Prostate gland (tissue), 2 donors: ENCODE results near the gene MFSD2A. TPM values are rescaled to one million over a fixed set of nuclear protein-coding genes. Genes with fewer than 3 reads are reported as not detected.

Experiments
- DNase-seq: peaks from one replicate; pipeline ENCODE4 v3.0.0-alpha.2; 2019; ENCODE audit warnings: low spot score
- H3K27ac ChIP-seq, 2 donors: fragments of 200-600 bp; sonication (generic); 2 replicates each; pipeline ENCODE4 v1.5.1; 2017 to 2019
- H3K27me3 ChIP-seq: fragments of 200-600 bp; sonication (generic); replicated peaks from 2 replicates; pipeline ENCODE4 v1.5.1; 2019; ENCODE audit not compliant: insufficient read depth
- H3K36me3 ChIP-seq, 2 donors: fragments of 200-600 bp; sonication (generic); 1 replicate in 1 of 2; 2 replicates in 1 of 2; pipeline versions ENCODE4 v1.5.1 to v1.8.1; 2017 to 2019
- H3K4me1 ChIP-seq: fragments of 200-600 bp; sonication (generic); replicated peaks from 2 replicates; pipeline ENCODE4 v1.5.1; 2019
- H3K4me3 ChIP-seq, 2 donors: fragments of 200-600 bp; sonication (generic); 2 replicates each; pipeline ENCODE4 v1.5.1; 2017 to 2019
- H3K9me3 ChIP-seq: fragments of 200-600 bp; sonication (generic); 2 replicates; pipeline ENCODE4 v1.5.1; 2017
- POLR2A ChIP-seq: fragments of 450-650 bp; IDR thresholded peaks from one replicate; pipeline ENCODE4 v1.6.1; 2016; ENCODE audit warnings: antibody characterized with exemption, mild to moderate bottlenecking
- POLR2AphosphoS5 ChIP-seq: sonication (generic); formaldehyde crosslinking; IDR thresholded peaks from one replicate; pipeline ENCODE4 v1.6.1; 2017; ENCODE audit warnings: antibody characterized with exemption
- WGBS: methylation state at CpG from one replicate; pipeline ENCODE4 v1.1.5; 2018; 5-methylcytosine and 5-hydroxymethylcytosine counted together
- intact Hi-C: fragments of 100-400 bp; cut with DNase I; formaldehyde crosslinking; loops from one replicate; pipeline ENCODE4 v1.14.2; 2022
- total RNA-seq, 2 donors: library from RNA; depleted of rRNA; stranded (reverse); fragments of >200 nt; gene quantifications; one replicate each; pipeline ENCODE4 v1.1.0, GENCODE V29; 2016
- TF ChIP-seq, protein P1 (sequence below), 4 experiments: fragments of 200-600 bp in 2 of 4; fragments of 450-650 bp in 2 of 4; sonication (generic) in 2 of 4; IDR thresholded peaks; 1 replicate in 3 of 4; 2 replicates in 1 of 4; pipeline ENCODE4 v1.5.1; 2016 to 2019; ENCODE audit warnings: antibody characterized with exemption in 4 of 4, mild to moderate bottlenecking in 2 of 4, moderate library complexity in 2 of 4

The MFSD2A gene
- total RNA-seq, 2 donors from 2014 or later, result 1.1 to 135 TPM

GRCh38 chr1:39990428-39990827 is 35.5 kb downstream of the MFSD2A start:
- intact Hi-C loops, result no loop called here
- DNase-seq, result no peak
- Histone ChIP-seq H3K36me3 (no peaks in the 10 kb centered on the region), H3K4me1 (no peaks in the 10 kb centered on the region), H3K9me3 (no peaks in the 10 kb centered on the region), H3K27me3 (no peaks in the 10 kb centered on the region), H3K27ac (no peak overlapping the region), H3K4me3 (no peak overlapping the region)
- 95% methylated on average over 4 of the region's 4 CpGs for WGBS
- TF ChIP-seq, protein P1, sequence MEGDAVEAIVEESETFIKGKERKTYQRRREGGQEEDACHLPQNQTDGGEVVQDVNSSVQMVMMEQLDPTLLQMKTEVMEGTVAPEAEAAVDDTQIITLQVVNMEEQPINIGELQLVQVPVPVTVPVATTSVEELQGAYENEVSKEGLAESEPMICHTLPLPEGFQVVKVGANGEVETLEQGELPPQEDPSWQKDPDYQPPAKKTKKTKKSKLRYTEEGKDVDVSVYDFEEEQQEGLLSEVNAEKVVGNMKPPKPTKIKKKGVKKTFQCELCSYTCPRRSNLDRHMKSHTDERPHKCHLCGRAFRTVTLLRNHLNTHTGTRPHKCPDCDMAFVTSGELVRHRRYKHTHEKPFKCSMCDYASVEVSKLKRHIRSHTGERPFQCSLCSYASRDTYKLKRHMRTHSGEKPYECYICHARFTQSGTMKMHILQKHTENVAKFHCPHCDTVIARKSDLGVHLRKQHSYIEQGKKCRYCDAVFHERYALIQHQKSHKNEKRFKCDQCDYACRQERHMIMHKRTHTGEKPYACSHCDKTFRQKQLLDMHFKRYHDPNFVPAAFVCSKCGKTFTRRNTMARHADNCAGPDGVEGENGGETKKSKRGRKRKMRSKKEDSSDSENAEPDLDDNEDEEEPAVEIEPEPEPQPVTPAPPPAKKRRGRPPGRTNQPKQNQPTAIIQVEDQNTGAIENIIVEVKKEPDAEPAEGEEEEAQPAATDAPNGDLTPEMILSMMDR (IDR thresholded peaks at IDR 0.05), result no peak
- TF ChIP-seq POLR2A, result no peak
- no peak for TF ChIP-seq POLR2AphosphoS5

DNA sequence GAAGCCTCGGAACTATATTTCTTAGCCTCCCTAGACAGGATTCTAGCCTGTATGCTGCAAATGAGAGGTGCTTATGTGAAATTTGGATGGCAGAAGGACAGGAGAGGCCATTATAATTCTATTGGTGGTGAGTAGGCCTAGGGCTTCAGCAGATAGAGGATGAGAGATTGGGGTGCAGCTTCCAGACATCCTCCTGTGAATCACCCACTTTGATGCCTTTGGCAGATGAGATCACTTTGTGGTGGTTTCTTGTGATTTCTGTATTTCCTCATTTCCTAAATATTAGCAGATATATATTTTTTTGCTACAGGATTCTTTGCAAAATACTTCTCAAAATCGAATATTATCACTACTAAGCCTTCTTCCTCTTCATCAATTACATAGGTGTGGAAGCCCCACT is 37.3 kb downstream of the MFSD2A start:
- no peak for DNase-seq
- Histone ChIP-seq H3K4me1 (no peaks in the 10 kb centered on the region), H3K27ac (no peak overlapping the region), H3K9me3 (no peaks in the 10 kb centered on the region), H3K27me3 (no peaks in the 10 kb centered on the region), H3K4me3 (no peak overlapping the region), H3K36me3 (no peaks in the 10 kb centered on the region)
- TF ChIP-seq, protein P1 (IDR thresholded peaks at IDR 0.05), result no peak
- TF ChIP-seq POLR2AphosphoS5 (no peak), POLR2A (no peak)
- intact Hi-C loops, result no loop called here
- WGBS, result 74% methylated on average over 2 of the region's 2 CpGs

- no peaks in the 10 kb centered on the region for H3K4me1 ChIP-seq
- intact Hi-C loops, result no loop called here
- H3K4me3 ChIP-seq, result no peak overlapping the region
- no peaks in the 10 kb centered on the region for H3K27me3 ChIP-seq
- no peak for DNase-seq
- no peaks in the 10 kb centered on the region for H3K36me3 ChIP-seq
- H3K27ac ChIP-seq, result no peak overlapping the region
- TF ChIP-seq, protein P1 (IDR thresholded peaks at IDR 0.05), result no peak
- no peak for TF ChIP-seq POLR2AphosphoS5
- no peak for TF ChIP-seq POLR2A
- H3K9me3 ChIP-seq, result no peaks in the 10 kb centered on the region
- WGBS, result 100% methylated on average over 5 of the region's 5 CpGs
Measured at GRCh38 chr1:39992888-39993287, 37.9 kb downstream of the MFSD2A start.

DNA sequence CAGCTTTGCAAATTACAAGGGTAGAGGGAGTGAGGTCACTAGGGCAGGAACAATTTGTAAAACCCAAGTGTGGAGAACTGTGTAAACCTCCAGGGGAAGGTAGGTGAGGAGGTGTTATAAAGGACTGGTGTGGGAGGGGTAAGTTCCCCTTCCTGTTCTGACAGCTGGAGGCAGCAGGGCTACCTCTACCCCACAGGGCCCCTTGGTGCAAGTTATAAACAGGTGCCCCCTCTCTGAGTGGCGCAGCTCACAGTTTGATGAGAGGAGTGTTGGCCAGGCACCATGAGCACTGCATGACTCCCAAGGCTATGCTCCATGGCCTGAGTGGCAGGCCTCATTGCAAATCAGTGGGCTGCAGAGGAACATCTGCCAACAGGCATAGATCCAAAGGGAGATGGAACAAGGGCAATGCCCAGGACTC is 41.0 kb downstream of the MFSD2A start:
- no peak for DNase-seq
- WGBS, result 85% methylated on average over 1 of the region's 1 CpG

DNA sequence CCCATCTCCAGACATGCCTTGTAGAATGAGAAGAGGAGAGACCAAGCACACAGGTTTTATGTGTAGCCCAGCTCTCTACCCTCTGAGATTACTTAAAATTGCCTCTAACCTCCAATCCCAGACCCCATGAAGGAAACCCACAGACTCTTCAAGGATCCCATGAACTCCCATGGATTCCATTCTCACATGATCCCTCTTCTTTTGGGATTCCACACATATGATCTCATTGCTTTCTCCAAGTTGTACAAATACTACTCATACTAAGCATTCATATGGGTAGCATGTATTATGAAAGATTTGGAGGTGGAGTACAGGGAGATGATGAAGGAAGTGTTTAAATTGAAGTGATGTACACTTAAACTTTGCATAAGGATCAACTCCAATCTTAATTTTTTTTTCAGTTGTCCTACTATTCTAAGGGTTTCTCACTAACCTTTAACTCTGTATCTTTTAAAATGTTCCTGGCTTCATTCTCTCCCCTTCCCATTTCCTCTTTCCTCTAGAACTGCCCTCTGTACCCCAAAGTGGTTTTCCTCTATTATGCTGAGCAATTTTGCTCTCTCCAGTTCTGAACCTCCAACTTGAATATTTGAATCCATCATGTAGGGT is 41.6 kb downstream of the MFSD2A start:
- intact Hi-C loops, result no loop called here
- TF ChIP-seq, protein P1 (IDR thresholded peaks at IDR 0.05), result no peak
- TF ChIP-seq POLR2AphosphoS5 (no peak), POLR2A (no peak)
- H3K27ac ChIP-seq, result no peak overlapping the region

More for the DNA sequence above, 41.0 kb downstream of the MFSD2A start:
- TF ChIP-seq POLR2A, result no peak
- TF ChIP-seq, protein P1 (IDR thresholded peaks at IDR 0.05), result no peak
- no peak for TF ChIP-seq POLR2AphosphoS5
- Histone ChIP-seq H3K36me3 (no peaks in the 10 kb centered on the region), H3K4me3 (no peak overlapping the region), H3K27me3 (no peaks in the 10 kb centered on the region), H3K4me1 (no peaks in the 10 kb centered on the region), H3K27ac (no peak overlapping the region), H3K9me3 (no peaks in the 10 kb centered on the region)
- intact Hi-C loops, result no loop called here

More for the DNA sequence above, 41.6 kb downstream of the MFSD2A start:
- Histone ChIP-seq H3K27me3 (no peaks in the 10 kb centered on the region), H3K9me3 (no peaks in the 10 kb centered on the region), H3K36me3 (no peaks in the 10 kb centered on the region), H3K4me3 (no peak overlapping the region), H3K4me1 (no peaks in the 10 kb centered on the region)
- DNase-seq, result no peak
